ENCODE measurements around the gene C1orf122. TPM values are rescaled to one million over a fixed set of nuclear protein-coding genes. Genes with fewer than 3 reads are reported as not detected.

The C1orf122 gene
- total RNA-seq, 2 experiments from 2014 or later: 33.4 to 33.7 TPM

- ChIA-PET POLR2A (no interaction called here), CTCF (interaction anchor here (0.6 kb wide), 1 partner anchor 29 kb away, joined by 3 read pairs; no protein-coding TSS in a partner anchor)
Measured at GRCh38 chr1:37831809-37832208, 24.2 kb downstream of the C1orf122 start.

GRCh38 chr1:37836788-37837187, 29.2 kb downstream of the C1orf122 start:
- ChIA-PET CTCF (no interaction called here), POLR2A (no interaction called here)

GRCh38 chr1:37839676-37840075, 32.1 kb downstream of the C1orf122 start:
- CTCF ChIA-PET: no interaction called here
- POLR2A ChIA-PET: no interaction called here

- CTCF ChIA-PET: no interaction called here
Measured at GRCh38 chr1:37840711-37841110, 33.1 kb downstream of the C1orf122 start.

GRCh38 chr1:37841652-37842051, 34.1 kb downstream of the C1orf122 start:
- ChIA-PET CTCF (no interaction called here), POLR2A (no interaction called here)

More at GRCh38 chr1:37840711-37841110, 33.1 kb downstream of the C1orf122 start:
- POLR2A ChIA-PET: no interaction called here

GRCh38 chr1:37844536-37844935, 36.9 kb downstream of the C1orf122 start:
- POLR2A ChIA-PET: no interaction called here

GRCh38 chr1:37845049-37845646, 37.6 kb downstream of the C1orf122 start:
- CTCF ChIA-PET: no interaction called here
- POLR2A ChIA-PET: no interaction called here

More at GRCh38 chr1:37844536-37844935, 36.9 kb downstream of the C1orf122 start:
- CTCF ChIA-PET: no interaction called here

GRCh38 chr1:37845786-37846185, 38.2 kb downstream of the C1orf122 start:
- CTCF ChIA-PET: no interaction called here
- POLR2A ChIA-PET: no interaction called here

GRCh38 chr1:37846647-37847339, 39.2 kb downstream of the C1orf122 start:
- POLR2A ChIA-PET: no interaction called here

GRCh38 chr1:37849480-37849879, 41.9 kb downstream of the C1orf122 start:
- CTCF ChIA-PET: interaction anchor here (0.9 to 2.3 kb wide), 2 partner anchors 10 to 18 kb away, joined by 3 to 12 read pairs; partner anchors contain the start of gene MTF1

More at GRCh38 chr1:37846647-37847339, 39.2 kb downstream of the C1orf122 start:
- CTCF ChIA-PET: interaction anchor here (1.2 kb wide), 1 partner anchor 13 kb away, joined by 5 read pairs; no protein-coding TSS in a partner anchor

GRCh38 chr1:37850352-37850955, 42.9 kb downstream of the C1orf122 start:
- POLR2A ChIA-PET: interaction anchor here (0.6 kb wide), 1 partner anchor 24 kb away, joined by 4 read pairs; no protein-coding TSS in a partner anchor

More at GRCh38 chr1:37849480-37849879, 41.9 kb downstream of the C1orf122 start:
- POLR2A ChIA-PET: no interaction called here

GRCh38 chr1:37851262-37851661, 43.7 kb downstream of the C1orf122 start:
- ChIA-PET POLR2A (no interaction called here), CTCF (interaction anchor here (2.3 kb wide), 1 partner anchor 8 kb away, joined by 12 read pairs; the partner anchor contains the start of gene MTF1)

More at GRCh38 chr1:37850352-37850955, 42.9 kb downstream of the C1orf122 start:
- CTCF ChIA-PET: interaction anchor here (0.6 to 2.3 kb wide), 4 partner anchors 9 to 168 kb away, joined by 3 to 12 read pairs (median 4); partner anchors contain the start of gene MTF1

- CTCF ChIA-PET: no interaction called here
- POLR2A ChIA-PET: interaction anchor here (0.5 kb wide), 1 partner anchor 48 kb away, joined by 3 read pairs; no protein-coding TSS in a partner anchor
Measured at GRCh38 chr1:37851782-37852210, 44.2 kb downstream of the C1orf122 start.

- POLR2A ChIA-PET: no interaction called here
- CTCF ChIA-PET: no interaction called here
Measured at GRCh38 chr1:37853157-37853556, 45.6 kb downstream of the C1orf122 start.

- CTCF ChIA-PET: no interaction called here
- POLR2A ChIA-PET: no interaction called here
Measured at GRCh38 chr1:37854406-37854805, 46.8 kb downstream of the C1orf122 start.

Other genes starting within 250 kb of the C1orf122 start
- gene GNL2, start 211.9 kb upstream of the C1orf122 start, total RNA-seq: 10 to 100 TPM; 95.3 to 97.4 TPM
- not detected for gene RSPO1, start 172.9 kb upstream of the C1orf122 start, total RNA-seq
- gene CDCA8, start 115.3 kb upstream of the C1orf122 start, total RNA-seq: 10 to 100 TPM; 42.1 to 43.3 TPM
- gene EPHA10, start 42.7 kb upstream of the C1orf122 start, total RNA-seq: under 1 TPM in 1 of 2 experiments, not detected in 1; 0.19 TPM
- 1 to 10 TPM; 5.6 to 6.3 TPM for gene MANEAL, start 13.9 kb upstream of the C1orf122 start, total RNA-seq
- gene YRDC, start 418 bp downstream of the C1orf122 start, total RNA-seq: 10 to 100 TPM; 70.4 to 75.3 TPM
- 10 to 100 TPM; 32.0 to 35.8 TPM for gene MTF1, start 51.8 kb downstream of the C1orf122 start, total RNA-seq
- gene INPP5B, start 139.3 kb downstream of the C1orf122 start, total RNA-seq: 10 to 100 TPM; 26.0 to 27.6 TPM
- 100 to 1,000 TPM; 118 to 134 TPM for gene SF3A3, start 182.2 kb downstream of the C1orf122 start, total RNA-seq
- 10 to 100 TPM; 20.0 to 20.5 TPM for gene FHL3, start 197.7 kb downstream of the C1orf122 start, total RNA-seq
- gene UTP11, start 204.9 kb downstream of the C1orf122 start, total RNA-seq: 10 to 100 TPM; 83.6 to 84.0 TPM
- gene POU3F1, start 239.0 kb downstream of the C1orf122 start, total RNA-seq: under 1 TPM; 0.08 to 0.15 TPM